GM23338 (cell line): Measurements from ENCODE around the gene GATA1. TPM values are rescaled to one million over a fixed set of nuclear protein-coding genes. Genes with fewer than 3 reads are reported as not detected.

Experiments
- ATAC-seq: fragments of 200-7000 bp; cut with Tn5 transposase; 3 replicates; pipeline ENCODE4 v1.9.1; 2020
- DNase-seq: peaks from one replicate; pipeline ENCODE4 v3.0.0-alpha.2; 2015; ENCODE audit warnings: low spot score
- H2AFZ ChIP-seq: fragments of 200-600 bp; sonication (generic); 2 replicates; pipeline ENCODE4 v1.8.0; 2016; ENCODE audit warnings: antibody characterized with exemption, mild to moderate bottlenecking, moderate library complexity
- H3F3A ChIP-seq: fragments of 200-600 bp; sonication (generic); replicated peaks from 2 replicates; pipeline ENCODE4 v1.8.0; 2017; ENCODE audit warnings: antibody characterized with exemption, mixed run types, low read depth
- H3K27ac ChIP-seq: fragments of 200-600 bp; sonication (generic); 2 replicates; pipeline ENCODE4 v1.6.1; 2016; ENCODE audit warnings: low read depth
- H3K27me3 ChIP-seq: fragments of 200-600 bp; sonication (generic); 2 replicates; pipeline ENCODE4 v1.8.0; 2016; ENCODE audit warnings: mild to moderate bottlenecking, mixed run types, moderate library complexity; ENCODE audit not compliant: insufficient read depth
- H3K36me3 ChIP-seq: fragments of 200-600 bp; sonication (generic); 2 replicates; pipeline ENCODE4 v1.8.0; 2016; ENCODE audit warnings: mild to moderate bottlenecking; ENCODE audit not compliant: insufficient read depth
- H3K4me1 ChIP-seq: fragments of 200-600 bp; sonication (generic); 2 replicates; pipeline ENCODE4 v1.8.0; 2016; ENCODE audit warnings: mild to moderate bottlenecking, moderate library complexity; ENCODE audit not compliant: insufficient read depth
- H3K4me2 ChIP-seq: fragments of 200-600 bp; sonication (generic); 2 replicates; pipeline ENCODE4 v1.7.1; 2017; ENCODE audit warnings: mixed run types
- H3K4me3 ChIP-seq: fragments of 200-600 bp; sonication (generic); 2 replicates; pipeline ENCODE4 v1.6.1; 2016; ENCODE audit warnings: mixed run types
- H3K79me2 ChIP-seq: fragments of 200-600 bp; sonication (generic); replicated peaks from 2 replicates; pipeline ENCODE4 v1.8.0; 2017; ENCODE audit warnings: mild to moderate bottlenecking; ENCODE audit not compliant: insufficient read depth
- H3K9me2 ChIP-seq: fragments of 200-600 bp; sonication (generic); 2 replicates; pipeline ENCODE4 v1.8.0; 2017; ENCODE audit not compliant: insufficient read depth
- H4K20me1 ChIP-seq: fragments of 200-600 bp; sonication (generic); replicated peaks from 2 replicates; pipeline ENCODE4 v1.8.0; 2017; ENCODE audit warnings: mild to moderate bottlenecking; ENCODE audit not compliant: insufficient read depth
- H3K27ac Mint-ChIP-seq: 2 replicates; pipeline ENCODE4 v1.8.0; 2020; ENCODE audit warnings: inconsistent platforms, mild to moderate bottlenecking, moderate library complexity, mixed read lengths
- H3K27me3 Mint-ChIP-seq: 3 replicates; pipeline ENCODE4 v1.8.0; 2022; ENCODE audit warnings: low read depth, mild to moderate bottlenecking, moderate library complexity, mixed read lengths, inconsistent platforms; ENCODE audit not compliant: insufficient read depth, poor library complexity
- H3K36me3 Mint-ChIP-seq: 3 replicates; pipeline ENCODE4 v1.8.0; 2021; ENCODE audit warnings: low read depth, mild to moderate bottlenecking, inconsistent platforms, moderate library complexity, mixed read lengths
- H3K4me1 Mint-ChIP-seq: 3 replicates; pipeline ENCODE4 v1.8.0; 2020; ENCODE audit warnings: mild to moderate bottlenecking, inconsistent platforms, mixed read lengths
- H3K4me3 Mint-ChIP-seq: 3 replicates; pipeline ENCODE4 v1.8.0; 2021; ENCODE audit warnings: moderate library complexity, mild to moderate bottlenecking, inconsistent platforms, mixed read lengths
- H3K9me3 Mint-ChIP-seq: 3 replicates; pipeline ENCODE4 v1.8.0; 2020; ENCODE audit warnings: moderate library complexity, mild to moderate bottlenecking, inconsistent platforms, mixed read lengths
- CREB1 ChIP-seq: fragments of 250-450 bp; sonication (Bioruptor Pico); IDR thresholded peaks from 2 replicates; pipeline ENCODE4 v1.5.0; 2020; ENCODE audit warnings: low read depth, mild to moderate bottlenecking, moderate library complexity
- EZH2 ChIP-seq: fragments of 200-600 bp; sonication (generic); IDR thresholded peaks from one replicate; pipeline ENCODE4 v1.8.0; 2017; ENCODE audit warnings: antibody characterized with exemption, mild to moderate bottlenecking, low read depth; ENCODE audit not compliant: unreplicated experiment
- EZH2phosphoT487 ChIP-seq: fragments of 200-600 bp; sonication (generic); IDR thresholded peaks from one replicate; pipeline ENCODE4 v1.8.1; 2018; ENCODE audit warnings: antibody characterized with exemption; ENCODE audit not compliant: unreplicated experiment
- JUNB ChIP-seq: IDR thresholded peaks from one replicate; pipeline ENCODE4 v1.6.1; 2016; ENCODE audit warnings: antibody characterized with exemption; ENCODE audit not compliant: unreplicated experiment
- NANOG ChIP-seq: IDR thresholded peaks from 2 replicates; pipeline ENCODE4 v1.6.1; 2016; ENCODE audit warnings: antibody characterized with exemption, borderline replicate concordance
- POLR2AphosphoS5 ChIP-seq: IDR thresholded peaks from 2 replicates; pipeline ENCODE4 v1.6.1; 2016; ENCODE audit warnings: antibody characterized with exemption, low read depth
- REST ChIP-seq: IDR thresholded peaks from one replicate; pipeline ENCODE4 v1.6.1; 2018; ENCODE audit warnings: antibody characterized with exemption; ENCODE audit not compliant: unreplicated experiment
- STAT1 ChIP-seq: IDR thresholded peaks from one replicate; pipeline ENCODE4 v1.6.1; 2016; ENCODE audit warnings: antibody characterized with exemption; ENCODE audit not compliant: unreplicated experiment
- ZNF114 ChIP-seq: fragments of 250-450 bp; sonication (Bioruptor Pico); IDR thresholded peaks from 2 replicates; pipeline ENCODE4 v1.5.0; 2020; ENCODE audit warnings: mild to moderate bottlenecking, moderate library complexity
- ZNF331 ChIP-seq: fragments of 250-450 bp; sonication (Bioruptor Pico); IDR thresholded peaks from 2 replicates; pipeline ENCODE4 v1.5.0; 2020; ENCODE audit warnings: low read depth, mild to moderate bottlenecking, moderate library complexity
- ZNF462 ChIP-seq: fragments of 250-450 bp; sonication (Bioruptor Pico); IDR thresholded peaks from 2 replicates; pipeline ENCODE4 v1.5.0; 2020; ENCODE audit warnings: mild to moderate bottlenecking, moderate library complexity
- polyA plus RNA-seq: library from polyadenylated mRNA; unstranded; fragments of >200 nt; fragmentation: Nextera tagmentation; extraction: Ambion mirVana; gene quantifications from 2 replicates; pipeline ENCODE4 v1.2.1, GENCODE V29; 2016
- total RNA-seq: library from RNA; depleted of rRNA; stranded (reverse); fragments of >200 nt; shearing (Covaris generic); gene quantifications from 2 replicates; pipeline ENCODE4 v1.2.3, GENCODE V29; 2014
- TF ChIP-seq, protein P1 (sequence below): IDR thresholded peaks from 2 replicates; pipeline ENCODE4 v1.6.1; 2016; ENCODE audit warnings: antibody characterized with exemption
- TF ChIP-seq, protein P2 (sequence below), 2 experiments: fragments of 200-600 bp in 1 of 2; sonication (generic) in 1 of 2; conservative IDR thresholded peaks; 2 replicates each; pipeline versions ENCODE4 v1.5.1 to v1.6.1; 2016 to 2017; ENCODE audit warnings: antibody characterized with exemption in 2 of 2, low read depth in 2 of 2, mild to moderate bottlenecking in 2 of 2, moderate library complexity in 1 of 2

The GATA1 gene
- total and polyA plus RNA-seq, 2 experiments from 2014 or later = not detected

DNA sequence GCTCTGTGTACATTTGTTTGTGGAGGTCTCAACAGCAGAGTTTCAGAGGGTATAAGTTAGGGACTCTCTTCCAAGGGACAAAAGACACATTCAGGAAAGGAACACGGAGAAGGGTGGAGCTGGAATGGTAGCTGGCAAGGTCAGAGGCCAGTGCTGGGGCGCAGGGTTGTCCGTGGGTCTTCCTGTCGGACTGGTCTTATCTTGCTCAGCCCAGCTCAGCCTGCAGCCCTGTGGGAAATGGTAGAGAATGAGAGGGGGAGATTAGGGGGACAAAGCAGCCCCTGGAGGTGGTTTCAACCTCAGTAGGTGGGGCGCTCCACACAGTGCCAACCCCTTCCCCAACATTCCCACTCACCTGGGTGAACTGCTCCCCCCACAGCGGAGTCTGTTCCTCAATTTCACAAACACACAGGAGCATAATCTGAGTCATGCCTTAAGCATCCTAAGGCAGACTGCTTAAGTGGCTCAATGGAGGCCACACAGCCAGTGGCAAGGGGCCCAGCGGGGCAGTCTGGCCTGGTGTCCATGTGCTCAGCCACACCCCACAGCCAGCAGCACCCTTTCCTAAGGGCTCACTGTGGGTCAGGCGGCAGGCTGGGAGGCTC lies 8.6 kb downstream of the GATA1 start:
- H3K4me3 Mint-ChIP-seq = no peak overlapping the region
- no peak for ATAC-seq

More for the DNA sequence above, 8.6 kb downstream of the GATA1 start:
- no peaks in the 10 kb centered on the region for H3K9me2 ChIP-seq
- H3F3A ChIP-seq = no peaks in the 10 kb centered on the region
- H3K27me3 ChIP-seq = no peaks in the 10 kb centered on the region
- H3K4me1 Mint-ChIP-seq = no peaks in the 10 kb centered on the region
- no peak for TF ChIP-seq ZNF462 (CRISPR knock-in tag)
- no peak for TF ChIP-seq ZNF331 (CRISPR knock-in tag)
- TF ChIP-seq, protein P1, sequence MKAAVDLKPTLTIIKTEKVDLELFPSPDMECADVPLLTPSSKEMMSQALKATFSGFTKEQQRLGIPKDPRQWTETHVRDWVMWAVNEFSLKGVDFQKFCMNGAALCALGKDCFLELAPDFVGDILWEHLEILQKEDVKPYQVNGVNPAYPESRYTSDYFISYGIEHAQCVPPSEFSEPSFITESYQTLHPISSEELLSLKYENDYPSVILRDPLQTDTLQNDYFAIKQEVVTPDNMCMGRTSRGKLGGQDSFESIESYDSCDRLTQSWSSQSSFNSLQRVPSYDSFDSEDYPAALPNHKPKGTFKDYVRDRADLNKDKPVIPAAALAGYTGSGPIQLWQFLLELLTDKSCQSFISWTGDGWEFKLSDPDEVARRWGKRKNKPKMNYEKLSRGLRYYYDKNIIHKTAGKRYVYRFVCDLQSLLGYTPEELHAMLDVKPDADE = no peak
- TF ChIP-seq, protein P2, sequence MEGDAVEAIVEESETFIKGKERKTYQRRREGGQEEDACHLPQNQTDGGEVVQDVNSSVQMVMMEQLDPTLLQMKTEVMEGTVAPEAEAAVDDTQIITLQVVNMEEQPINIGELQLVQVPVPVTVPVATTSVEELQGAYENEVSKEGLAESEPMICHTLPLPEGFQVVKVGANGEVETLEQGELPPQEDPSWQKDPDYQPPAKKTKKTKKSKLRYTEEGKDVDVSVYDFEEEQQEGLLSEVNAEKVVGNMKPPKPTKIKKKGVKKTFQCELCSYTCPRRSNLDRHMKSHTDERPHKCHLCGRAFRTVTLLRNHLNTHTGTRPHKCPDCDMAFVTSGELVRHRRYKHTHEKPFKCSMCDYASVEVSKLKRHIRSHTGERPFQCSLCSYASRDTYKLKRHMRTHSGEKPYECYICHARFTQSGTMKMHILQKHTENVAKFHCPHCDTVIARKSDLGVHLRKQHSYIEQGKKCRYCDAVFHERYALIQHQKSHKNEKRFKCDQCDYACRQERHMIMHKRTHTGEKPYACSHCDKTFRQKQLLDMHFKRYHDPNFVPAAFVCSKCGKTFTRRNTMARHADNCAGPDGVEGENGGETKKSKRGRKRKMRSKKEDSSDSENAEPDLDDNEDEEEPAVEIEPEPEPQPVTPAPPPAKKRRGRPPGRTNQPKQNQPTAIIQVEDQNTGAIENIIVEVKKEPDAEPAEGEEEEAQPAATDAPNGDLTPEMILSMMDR (conservative IDR thresholded peaks at IDR 0.05; ENCODE audit: low read depth in 2 of 2) = no peak
- TF ChIP-seq JUNB = no peak
- TF ChIP-seq ZNF114 (CRISPR knock-in tag) = no peak
- TF ChIP-seq REST = no peak
- no peak for TF ChIP-seq CREB1 (CRISPR knock-in tag)
- TF ChIP-seq EZH2 = no peak
- TF ChIP-seq STAT1 = no peak
- TF ChIP-seq NANOG = no peak
- TF ChIP-seq EZH2phosphoT487 = no peak
- no peak for TF ChIP-seq POLR2AphosphoS5
- no peaks in the 10 kb centered on the region for H3K4me1 ChIP-seq
- DNase-seq = no peak
- no peaks in the 10 kb centered on the region for H4K20me1 ChIP-seq
- H2AFZ ChIP-seq = no peak overlapping the region
- H3K4me3 ChIP-seq = no peak overlapping the region
- no peaks in the 10 kb centered on the region for H3K79me2 ChIP-seq
- peaks cover 7% of the 10 kb centered on the region for H3K27me3 Mint-ChIP-seq
- no peaks in the 10 kb centered on the region for H3K9me3 Mint-ChIP-seq
- no peak overlapping the region for H3K27ac Mint-ChIP-seq
- H3K4me2 ChIP-seq = no peak overlapping the region
- no peaks in the 10 kb centered on the region for H3K36me3 Mint-ChIP-seq
- no peak overlapping the region for H3K27ac ChIP-seq
- no peaks in the 10 kb centered on the region for H3K36me3 ChIP-seq
